ENCODE measurements around the gene SRPX.

DNA sequence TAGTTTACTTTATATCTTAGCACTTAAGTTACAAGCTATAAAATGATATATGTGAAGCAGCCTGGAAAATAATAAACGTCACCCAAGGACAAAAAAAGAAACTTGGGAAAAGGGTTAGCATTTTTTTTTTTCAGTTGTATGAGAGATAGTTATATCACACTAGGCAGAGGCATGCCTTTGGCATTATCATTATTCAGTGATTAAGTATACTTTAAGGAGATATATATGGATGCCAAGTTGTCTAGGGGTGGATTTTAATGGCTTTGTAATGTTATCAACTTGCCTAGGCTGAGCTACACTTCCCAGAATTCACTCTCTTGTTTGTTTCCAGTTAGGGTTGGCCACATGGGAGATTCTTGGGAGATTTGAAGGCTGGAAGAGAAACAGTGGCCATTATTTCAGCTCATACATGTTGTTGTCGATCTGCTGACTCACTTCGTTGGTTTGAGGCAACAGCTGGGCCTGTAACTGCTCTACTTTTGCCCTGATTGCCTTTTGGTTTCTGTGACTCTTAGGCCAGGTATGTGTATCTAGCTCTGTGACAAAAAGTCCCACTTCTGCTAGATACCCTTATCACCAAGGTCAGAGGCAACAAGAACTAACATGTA is 11.5 kb upstream of the SRPX start:
- TF ChIP-seq, protein P1, sequence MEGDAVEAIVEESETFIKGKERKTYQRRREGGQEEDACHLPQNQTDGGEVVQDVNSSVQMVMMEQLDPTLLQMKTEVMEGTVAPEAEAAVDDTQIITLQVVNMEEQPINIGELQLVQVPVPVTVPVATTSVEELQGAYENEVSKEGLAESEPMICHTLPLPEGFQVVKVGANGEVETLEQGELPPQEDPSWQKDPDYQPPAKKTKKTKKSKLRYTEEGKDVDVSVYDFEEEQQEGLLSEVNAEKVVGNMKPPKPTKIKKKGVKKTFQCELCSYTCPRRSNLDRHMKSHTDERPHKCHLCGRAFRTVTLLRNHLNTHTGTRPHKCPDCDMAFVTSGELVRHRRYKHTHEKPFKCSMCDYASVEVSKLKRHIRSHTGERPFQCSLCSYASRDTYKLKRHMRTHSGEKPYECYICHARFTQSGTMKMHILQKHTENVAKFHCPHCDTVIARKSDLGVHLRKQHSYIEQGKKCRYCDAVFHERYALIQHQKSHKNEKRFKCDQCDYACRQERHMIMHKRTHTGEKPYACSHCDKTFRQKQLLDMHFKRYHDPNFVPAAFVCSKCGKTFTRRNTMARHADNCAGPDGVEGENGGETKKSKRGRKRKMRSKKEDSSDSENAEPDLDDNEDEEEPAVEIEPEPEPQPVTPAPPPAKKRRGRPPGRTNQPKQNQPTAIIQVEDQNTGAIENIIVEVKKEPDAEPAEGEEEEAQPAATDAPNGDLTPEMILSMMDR (IDR thresholded peaks at IDR 0.05): no peak
- TF ChIP-seq, protein P2, sequence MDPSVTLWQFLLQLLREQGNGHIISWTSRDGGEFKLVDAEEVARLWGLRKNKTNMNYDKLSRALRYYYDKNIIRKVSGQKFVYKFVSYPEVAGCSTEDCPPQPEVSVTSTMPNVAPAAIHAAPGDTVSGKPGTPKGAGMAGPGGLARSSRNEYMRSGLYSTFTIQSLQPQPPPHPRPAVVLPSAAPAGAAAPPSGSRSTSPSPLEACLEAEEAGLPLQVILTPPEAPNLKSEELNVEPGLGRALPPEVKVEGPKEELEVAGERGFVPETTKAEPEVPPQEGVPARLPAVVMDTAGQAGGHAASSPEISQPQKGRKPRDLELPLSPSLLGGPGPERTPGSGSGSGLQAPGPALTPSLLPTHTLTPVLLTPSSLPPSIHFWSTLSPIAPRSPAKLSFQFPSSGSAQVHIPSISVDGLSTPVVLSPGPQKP (IDR thresholded peaks at IDR 0.05; ENCODE audit: low read depth, low read length): no peak
- TF ChIP-seq ZFP36 (IDR thresholded peaks at IDR 0.05; ENCODE audit: borderline replicate concordance, partially characterized antibody) (no peak), CHD2 (IDR thresholded peaks at IDR 0.05; ENCODE audit: low read length, partially characterized antibody) (no peak), HEYL (CRISPR knock-in tag; IDR thresholded peaks at IDR 0.05) (no peak), ESRRA (IDR thresholded peaks at IDR 0.05; ENCODE audit: borderline replicate concordance, low read length) (no peak), EHMT2 (IDR thresholded peaks at IDR 0.05; ENCODE audit: low read depth) (no peak)

Measured in A549 (cell line).